Ishikawa (cell line): ENCODE measurements around the gene UNC45A.

ENCODE experiments used
- CEBPB ChIP-seq: IDR thresholded peaks from 2 replicates; pipeline ENCODE4 v1.6.1; 2012
- CREB1 ChIP-seq: IDR thresholded peaks from 2 replicates; pipeline ENCODE4 v1.6.1; 2012; ENCODE audit warnings: low read depth
- EGR1 ChIP-seq: IDR thresholded peaks from 2 replicates; pipeline ENCODE4 v1.6.1; 2012
- EP300 ChIP-seq: IDR thresholded peaks from 2 replicates; pipeline ENCODE4 v1.6.1; 2012; ENCODE audit warnings: borderline replicate concordance
- FOXM1 ChIP-seq: IDR thresholded peaks from 2 replicates; pipeline ENCODE4 v1.6.1; 2012; ENCODE audit warnings: low read depth, borderline replicate concordance
- NFIC ChIP-seq: IDR thresholded peaks from 2 replicates; pipeline ENCODE4 v1.6.1; 2012
- RAD21 ChIP-seq: IDR thresholded peaks from 2 replicates; pipeline ENCODE4 v1.6.1; 2012; ENCODE audit warnings: low read depth
- TAF1 ChIP-seq: IDR thresholded peaks from 2 replicates; pipeline ENCODE4 v1.6.1; 2012; ENCODE audit warnings: low read depth, mild to moderate bottlenecking
- TCF12 ChIP-seq: IDR thresholded peaks from 2 replicates; pipeline ENCODE4 v1.6.1; 2012; ENCODE audit warnings: low read depth
- TEAD4 ChIP-seq: IDR thresholded peaks from 2 replicates; pipeline ENCODE4 v1.6.1; 2012
- YY1 ChIP-seq: IDR thresholded peaks from 2 replicates; pipeline ENCODE4 v1.6.1; 2012; ENCODE audit warnings: low read depth
- ZBTB7A ChIP-seq: IDR thresholded peaks from 2 replicates; pipeline ENCODE4 v1.6.1; 2012; ENCODE audit warnings: low read depth
- TF ChIP-seq, protein P1 (sequence below): IDR thresholded peaks from 2 replicates; pipeline ENCODE4 v1.6.1; 2012; ENCODE audit warnings: low read depth, mild to moderate bottlenecking
- TF ChIP-seq, protein P2 (sequence below): IDR thresholded peaks from 2 replicates; pipeline ENCODE4 v1.6.1; 2012
- TF ChIP-seq, protein P3 (sequence below): IDR thresholded peaks from 2 replicates; pipeline ENCODE4 v1.6.1; 2012

The UNC45A gene

DNA sequence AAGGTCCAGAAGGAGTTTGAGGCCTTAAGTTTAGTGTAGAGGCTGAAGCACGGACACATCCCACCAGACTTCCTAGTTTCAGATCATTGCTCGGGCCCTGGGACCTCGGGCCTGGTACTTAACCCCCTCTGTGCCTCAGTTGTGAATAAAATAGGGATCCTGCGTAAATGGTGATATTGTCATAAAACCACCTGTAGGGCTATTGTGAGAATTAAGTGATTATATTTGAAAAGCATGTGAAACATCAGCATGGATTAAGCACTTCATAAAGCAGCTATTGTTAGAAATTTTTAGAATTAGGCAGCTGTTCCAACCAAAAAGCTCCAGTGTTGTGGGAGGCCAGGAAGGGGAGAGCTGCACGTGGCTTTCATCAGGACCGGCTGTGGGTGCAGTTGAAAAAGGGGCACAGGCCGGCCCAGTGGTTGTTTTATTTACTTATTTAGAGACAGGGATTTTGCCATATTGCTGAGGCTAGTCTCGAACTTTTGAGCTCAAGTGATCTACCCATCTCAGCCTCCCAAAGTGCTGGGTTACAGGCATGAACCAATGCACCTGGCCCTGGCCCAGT lies 24.0 kb downstream of the UNC45A start:
- TF ChIP-seq TCF12 = no peak
- no peak for TF ChIP-seq CEBPB
- TF ChIP-seq, protein P1, sequence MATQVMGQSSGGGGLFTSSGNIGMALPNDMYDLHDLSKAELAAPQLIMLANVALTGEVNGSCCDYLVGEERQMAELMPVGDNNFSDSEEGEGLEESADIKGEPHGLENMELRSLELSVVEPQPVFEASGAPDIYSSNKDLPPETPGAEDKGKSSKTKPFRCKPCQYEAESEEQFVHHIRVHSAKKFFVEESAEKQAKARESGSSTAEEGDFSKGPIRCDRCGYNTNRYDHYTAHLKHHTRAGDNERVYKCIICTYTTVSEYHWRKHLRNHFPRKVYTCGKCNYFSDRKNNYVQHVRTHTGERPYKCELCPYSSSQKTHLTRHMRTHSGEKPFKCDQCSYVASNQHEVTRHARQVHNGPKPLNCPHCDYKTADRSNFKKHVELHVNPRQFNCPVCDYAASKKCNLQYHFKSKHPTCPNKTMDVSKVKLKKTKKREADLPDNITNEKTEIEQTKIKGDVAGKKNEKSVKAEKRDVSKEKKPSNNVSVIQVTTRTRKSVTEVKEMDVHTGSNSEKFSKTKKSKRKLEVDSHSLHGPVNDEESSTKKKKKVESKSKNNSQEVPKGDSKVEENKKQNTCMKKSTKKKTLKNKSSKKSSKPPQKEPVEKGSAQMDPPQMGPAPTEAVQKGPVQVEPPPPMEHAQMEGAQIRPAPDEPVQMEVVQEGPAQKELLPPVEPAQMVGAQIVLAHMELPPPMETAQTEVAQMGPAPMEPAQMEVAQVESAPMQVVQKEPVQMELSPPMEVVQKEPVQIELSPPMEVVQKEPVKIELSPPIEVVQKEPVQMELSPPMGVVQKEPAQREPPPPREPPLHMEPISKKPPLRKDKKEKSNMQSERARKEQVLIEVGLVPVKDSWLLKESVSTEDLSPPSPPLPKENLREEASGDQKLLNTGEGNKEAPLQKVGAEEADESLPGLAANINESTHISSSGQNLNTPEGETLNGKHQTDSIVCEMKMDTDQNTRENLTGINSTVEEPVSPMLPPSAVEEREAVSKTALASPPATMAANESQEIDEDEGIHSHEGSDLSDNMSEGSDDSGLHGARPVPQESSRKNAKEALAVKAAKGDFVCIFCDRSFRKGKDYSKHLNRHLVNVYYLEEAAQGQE = no peak
- no peak for TF ChIP-seq RAD21
- no peak for TF ChIP-seq CREB1
- TF ChIP-seq, protein P2, sequence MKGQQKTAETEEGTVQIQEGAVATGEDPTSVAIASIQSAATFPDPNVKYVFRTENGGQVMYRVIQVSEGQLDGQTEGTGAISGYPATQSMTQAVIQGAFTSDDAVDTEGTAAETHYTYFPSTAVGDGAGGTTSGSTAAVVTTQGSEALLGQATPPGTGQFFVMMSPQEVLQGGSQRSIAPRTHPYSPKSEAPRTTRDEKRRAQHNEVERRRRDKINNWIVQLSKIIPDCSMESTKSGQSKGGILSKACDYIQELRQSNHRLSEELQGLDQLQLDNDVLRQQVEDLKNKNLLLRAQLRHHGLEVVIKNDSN = no peak
- no peak for TF ChIP-seq YY1
- TF ChIP-seq, protein P3, sequence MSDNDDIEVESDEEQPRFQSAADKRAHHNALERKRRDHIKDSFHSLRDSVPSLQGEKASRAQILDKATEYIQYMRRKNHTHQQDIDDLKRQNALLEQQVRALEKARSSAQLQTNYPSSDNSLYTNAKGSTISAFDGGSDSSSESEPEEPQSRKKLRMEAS = no peak
- no peak for TF ChIP-seq TAF1
- TF ChIP-seq TEAD4 = no peak
- no peak for TF ChIP-seq FOXM1
- TF ChIP-seq EGR1 = no peak
- no peak for TF ChIP-seq ZBTB7A
- no peak for TF ChIP-seq NFIC
- TF ChIP-seq EP300 = no peak

DNA sequence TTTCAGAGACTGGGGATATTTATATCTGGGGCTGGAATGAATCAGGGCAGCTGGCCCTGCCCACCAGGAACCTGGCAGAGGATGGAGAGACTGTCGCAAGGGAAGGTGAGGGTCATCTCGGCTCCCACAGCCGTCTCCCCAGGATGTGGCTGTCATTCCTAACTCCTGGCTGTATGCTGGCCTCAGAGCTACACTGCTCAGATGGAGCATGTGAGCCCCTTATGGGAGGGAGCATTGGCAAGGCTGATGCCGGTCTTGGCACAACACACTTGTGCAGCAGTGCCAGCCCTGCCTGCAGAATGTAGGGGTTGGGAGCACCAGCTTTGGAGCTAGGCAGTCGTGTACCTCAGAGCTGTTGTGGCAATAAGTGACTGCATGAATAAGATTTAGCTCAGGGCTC lies 24.8 kb downstream of the UNC45A start:
- no peak for TF ChIP-seq CEBPB
- no peak for TF ChIP-seq RAD21
- TF ChIP-seq NFIC = no peak
- no peak for TF ChIP-seq FOXM1
- no peak for TF ChIP-seq YY1
- no peak for TF ChIP-seq TCF12
- no peak for TF ChIP-seq ZBTB7A
- TF ChIP-seq, protein P1 = no peak
- TF ChIP-seq EGR1 = no peak
- TF ChIP-seq EP300 = no peak
- TF ChIP-seq CREB1 = no peak
- no peak for TF ChIP-seq TEAD4

DNA sequence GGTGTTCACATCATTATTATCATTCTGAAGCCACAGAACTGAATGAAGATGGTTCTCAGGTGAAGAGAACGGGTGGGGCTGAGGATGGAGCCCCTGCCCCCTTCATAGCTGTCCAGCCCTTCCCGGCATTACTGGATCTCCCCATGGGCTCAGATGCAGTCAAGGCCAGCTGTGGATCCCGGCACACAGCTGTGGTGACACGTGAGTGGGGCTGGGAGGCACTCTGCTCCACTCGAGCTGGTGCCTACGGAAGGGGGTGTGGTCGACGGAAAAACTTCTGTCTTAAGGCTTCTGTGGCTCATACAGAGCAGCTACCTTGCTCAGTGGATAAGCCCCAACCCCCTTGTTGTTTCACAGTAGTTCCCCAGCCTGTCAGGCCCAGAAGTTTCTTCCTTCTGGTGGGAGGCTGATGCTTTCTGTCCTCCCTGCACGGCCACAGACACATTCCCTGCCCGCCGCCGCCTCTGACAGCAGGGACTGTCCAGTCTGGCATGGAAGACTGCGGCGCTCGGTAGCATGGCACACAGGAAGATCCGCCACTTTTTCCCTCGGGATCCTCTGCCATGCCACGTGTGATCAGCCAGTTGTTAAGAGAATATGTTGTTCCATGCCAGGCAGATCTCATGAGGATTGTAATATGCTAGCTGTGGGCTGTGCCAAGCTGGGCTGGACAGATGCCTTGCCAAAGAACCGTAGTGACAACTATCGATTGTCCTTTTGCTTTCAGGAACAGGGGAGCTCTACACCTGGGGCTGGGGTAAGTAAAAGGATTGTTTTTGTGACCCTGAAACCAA lies 25.4 kb downstream of the UNC45A start:
- TF ChIP-seq TCF12 (no peak), NFIC (no peak), CEBPB (no peak), EP300 (no peak), FOXM1 (no peak), YY1 (no peak), ZBTB7A (no peak), EGR1 (no peak), TEAD4 (no peak), CREB1 (no peak), TAF1 (no peak), RAD21 (no peak)
- TF ChIP-seq, protein P2 = no peak
- TF ChIP-seq, protein P3 = no peak
- TF ChIP-seq, protein P1 = no peak

DNA sequence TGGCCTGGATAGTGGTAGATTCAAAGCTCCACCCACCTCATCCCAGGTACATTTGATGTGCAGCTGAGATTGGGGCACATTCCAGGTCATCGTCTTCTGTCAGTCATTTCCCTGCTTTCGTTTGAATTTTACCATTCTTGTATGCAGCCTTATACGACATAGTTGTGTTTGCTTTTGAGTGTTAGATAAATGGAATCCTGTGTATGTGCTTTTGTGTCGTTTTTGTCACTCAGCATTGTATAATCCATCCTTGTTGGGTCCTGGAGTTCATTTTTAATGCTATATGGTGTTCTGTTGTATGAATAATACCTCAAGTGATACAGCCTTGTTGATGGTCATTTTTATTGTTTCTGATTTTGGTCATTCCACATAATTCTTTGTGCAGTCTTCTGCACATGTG lies 26.9 kb downstream of the UNC45A start:
- TF ChIP-seq NFIC (no peak), RAD21 (no peak), ZBTB7A (no peak), FOXM1 (no peak), EP300 (no peak), EGR1 (no peak), YY1 (no peak), TCF12 (no peak), TAF1 (no peak), TEAD4 (no peak), CREB1 (no peak), CEBPB (no peak)
- TF ChIP-seq, protein P3 = no peak
- TF ChIP-seq, protein P2 = no peak
- TF ChIP-seq, protein P1 = no peak
